Measurements from ENCODE around the gene ASXL1. TPM values are rescaled to one million over a fixed set of nuclear protein-coding genes. Genes with fewer than 3 reads are reported as not detected.
"Not testable (repeated sequence)": the region's sequence is repeated elsewhere in the genome, so short reads cannot be mapped to it uniquely, and the experiment has no call there.

Gene ASXL1
- total RNA-seq, 1 donor from 2014 or later: 71.9 TPM

GRCh38 chr20:32338665-32339064 is 19.5 kb upstream of the ASXL1 start:
- Histone ChIP-seq H3K27me3 (ENCODE audit: low read depth) (no peaks in the 10 kb centered on the region), H3K4me3 (no peak overlapping the region), H3K27ac (peak overlapping the region; percentile 70), H3K4me1 (peaks cover 46% of the 10 kb centered on the region), H3K36me3 (no peaks in the 10 kb centered on the region), H3K9me3 (no peaks in the 10 kb centered on the region)
- peak; percentile 75 to 82 for ATAC-seq
- TF ChIP-seq, protein P1, sequence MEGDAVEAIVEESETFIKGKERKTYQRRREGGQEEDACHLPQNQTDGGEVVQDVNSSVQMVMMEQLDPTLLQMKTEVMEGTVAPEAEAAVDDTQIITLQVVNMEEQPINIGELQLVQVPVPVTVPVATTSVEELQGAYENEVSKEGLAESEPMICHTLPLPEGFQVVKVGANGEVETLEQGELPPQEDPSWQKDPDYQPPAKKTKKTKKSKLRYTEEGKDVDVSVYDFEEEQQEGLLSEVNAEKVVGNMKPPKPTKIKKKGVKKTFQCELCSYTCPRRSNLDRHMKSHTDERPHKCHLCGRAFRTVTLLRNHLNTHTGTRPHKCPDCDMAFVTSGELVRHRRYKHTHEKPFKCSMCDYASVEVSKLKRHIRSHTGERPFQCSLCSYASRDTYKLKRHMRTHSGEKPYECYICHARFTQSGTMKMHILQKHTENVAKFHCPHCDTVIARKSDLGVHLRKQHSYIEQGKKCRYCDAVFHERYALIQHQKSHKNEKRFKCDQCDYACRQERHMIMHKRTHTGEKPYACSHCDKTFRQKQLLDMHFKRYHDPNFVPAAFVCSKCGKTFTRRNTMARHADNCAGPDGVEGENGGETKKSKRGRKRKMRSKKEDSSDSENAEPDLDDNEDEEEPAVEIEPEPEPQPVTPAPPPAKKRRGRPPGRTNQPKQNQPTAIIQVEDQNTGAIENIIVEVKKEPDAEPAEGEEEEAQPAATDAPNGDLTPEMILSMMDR (IDR thresholded peaks at IDR 0.05): no peak
- DNase-seq: peak; percentile 69
- intact Hi-C loops (cut with DNase I): no loop called here

DNA sequence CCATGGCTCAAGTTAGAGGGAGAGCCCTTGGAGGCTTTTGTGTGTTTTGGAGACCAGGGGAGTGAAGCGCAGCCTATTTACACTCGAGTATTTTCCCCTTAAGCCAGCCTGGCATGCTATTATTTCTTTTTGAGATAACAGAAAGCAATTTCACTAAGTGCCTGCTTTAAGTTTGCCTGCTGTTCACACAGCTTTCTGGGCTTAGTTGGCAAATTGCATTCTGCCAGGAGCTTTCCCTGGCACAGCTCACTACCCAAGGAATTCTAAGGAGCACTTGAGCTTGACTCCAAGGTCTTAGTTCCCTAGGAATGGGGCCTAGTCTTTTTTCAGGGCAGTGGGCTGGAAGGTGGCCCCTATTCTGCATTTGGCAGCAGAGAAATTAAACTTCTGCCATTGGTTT is 19.0 kb upstream of the ASXL1 start:
- intact Hi-C loops (cut with DNase I): no loop called here
- DNase-seq: no peak
- TF ChIP-seq, protein P1 (IDR thresholded peaks at IDR 0.05): no peak
- H3K27ac ChIP-seq: peak overlapping the region; percentile 70
- H3K36me3 ChIP-seq: no peaks in the 10 kb centered on the region
- no peak overlapping the region for H3K4me3 ChIP-seq
- peak; percentile 72 to 74 for ATAC-seq
- H3K9me3 ChIP-seq: no peaks in the 10 kb centered on the region
- peaks cover 42% of the 10 kb centered on the region for H3K4me1 ChIP-seq
- no peaks in the 10 kb centered on the region for H3K27me3 ChIP-seq (ENCODE audit: low read depth)

- peaks cover 32% of the 10 kb centered on the region for H3K4me1 ChIP-seq
- intact Hi-C loops (cut with DNase I); H3K27me3 ChIP-seq (ENCODE audit: low read depth); ATAC-seq; H3K36me3 ChIP-seq; H3K27ac ChIP-seq; H3K9me3 ChIP-seq; DNase-seq; H3K4me3 ChIP-seq: not testable (repeated sequence)
Observed at GRCh38 chr20:32341053-32341452, 17.1 kb upstream of the ASXL1 start.

DNA sequence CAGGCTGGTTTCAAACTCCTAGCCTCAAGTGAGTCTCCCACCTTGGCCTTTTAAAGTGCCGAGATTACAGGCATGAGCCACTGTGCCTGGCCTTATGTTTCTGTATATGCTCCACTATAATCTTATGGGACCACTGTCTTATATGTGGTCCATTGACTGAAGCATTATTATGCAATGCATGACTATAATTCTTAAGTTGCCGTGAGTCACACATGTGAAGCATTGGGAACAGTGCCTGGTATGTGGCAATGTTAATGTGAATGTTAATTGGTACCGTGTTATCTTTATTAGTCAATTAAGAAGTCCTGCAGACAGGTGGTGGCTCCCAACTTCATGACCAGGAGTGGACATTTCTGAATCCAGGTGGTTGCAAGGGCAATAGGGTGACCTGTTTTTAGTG is 14.7 kb upstream of the ASXL1 start:
- intact Hi-C loops (cut with DNase I): no loop called here
- no peak for DNase-seq
- Histone ChIP-seq H3K27ac (no peak overlapping the region), H3K4me3 (no peak overlapping the region), H3K4me1 (peaks cover 14% of the 10 kb centered on the region), H3K36me3 (no peaks in the 10 kb centered on the region), H3K9me3 (no peaks in the 10 kb centered on the region), H3K27me3 (ENCODE audit: low read depth) (no peaks in the 10 kb centered on the region)
- TF ChIP-seq, protein P1 (IDR thresholded peaks at IDR 0.05): no peak
- ATAC-seq: peak in 1 of 2 donors; percentile 45

DNA sequence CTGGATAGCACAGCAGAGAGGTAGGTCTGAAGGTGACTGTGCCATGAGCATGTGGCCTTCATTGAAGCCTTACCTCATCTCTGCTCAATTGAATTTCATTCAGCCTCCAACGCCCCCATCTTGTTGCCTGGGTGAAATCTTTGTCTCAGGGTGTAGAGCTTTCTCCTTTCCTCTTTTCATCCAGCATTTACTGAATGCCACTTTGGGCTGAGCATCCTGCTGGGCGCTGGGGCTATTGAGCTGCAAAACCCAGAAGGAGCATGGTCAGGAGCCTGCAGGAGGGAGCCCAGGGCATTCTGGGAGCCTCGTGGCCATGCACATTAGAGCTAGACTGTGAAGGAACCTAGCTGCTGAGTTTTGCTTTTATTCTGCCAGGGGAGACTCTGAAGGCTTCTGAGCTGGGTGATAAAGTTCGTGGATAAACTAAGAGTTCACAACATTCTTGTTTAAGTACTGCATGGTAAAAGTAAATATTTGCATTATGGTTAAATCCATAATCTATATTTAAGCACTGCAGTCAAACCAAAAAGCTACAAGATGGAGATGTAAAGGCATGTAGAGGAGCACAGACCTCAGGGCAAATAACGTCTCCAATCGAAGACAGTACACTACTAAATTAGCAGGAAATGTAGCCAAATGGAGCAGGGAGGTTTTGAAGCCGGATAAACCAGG is 13.2 kb upstream of the ASXL1 start:
- Histone ChIP-seq H3K4me1 (peaks cover 3% of the 10 kb centered on the region), H3K4me3 (no peak overlapping the region), H3K36me3 (no peaks in the 10 kb centered on the region), H3K9me3 (no peaks in the 10 kb centered on the region), H3K27me3 (ENCODE audit: low read depth) (no peaks in the 10 kb centered on the region), H3K27ac (no peak overlapping the region)
- TF ChIP-seq, protein P1 (IDR thresholded peaks at IDR 0.05): no peak
- intact Hi-C loops (cut with DNase I): no loop called here
- ATAC-seq (no peak), DNase-seq (no peak)

DNA sequence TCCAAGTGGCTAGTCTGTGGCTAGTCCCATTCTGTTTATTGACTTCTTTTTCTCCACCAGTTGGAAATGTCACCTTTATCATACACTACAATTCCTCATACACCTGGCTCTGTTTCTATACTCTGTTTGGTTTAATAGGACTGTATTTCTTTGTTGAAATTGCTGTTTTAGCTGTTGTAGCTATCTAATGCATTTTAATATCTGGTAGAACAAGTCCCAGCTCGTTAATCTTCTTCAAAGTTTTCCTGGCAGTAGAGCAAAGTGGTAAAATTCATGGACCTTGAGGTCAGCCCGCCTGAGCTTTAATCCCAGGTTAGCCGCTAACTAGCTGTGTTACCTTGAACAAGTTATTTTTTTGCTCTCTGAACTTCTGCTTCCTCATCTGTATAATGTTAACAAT is 9.9 kb upstream of the ASXL1 start:
- DNase-seq: no peak
- Histone ChIP-seq H3K9me3 (no peaks in the 10 kb centered on the region), H3K27me3 (ENCODE audit: low read depth) (no peaks in the 10 kb centered on the region), H3K36me3 (no peaks in the 10 kb centered on the region), H3K4me1 (no peaks in the 10 kb centered on the region), H3K4me3 (no peak overlapping the region), H3K27ac (no peak overlapping the region)
- TF ChIP-seq, protein P1 (IDR thresholded peaks at IDR 0.05): no peak
- intact Hi-C loops (cut with DNase I): no loop called here
- no peak for ATAC-seq
